ENCODE data around the gene PLEKHG4. TPM values are rescaled to one million over a fixed set of nuclear protein-coding genes. Genes with fewer than 3 reads are reported as not detected.

Gene PLEKHG4
- total and polyA plus RNA-seq, 9 of the 15 experiments (the other 6 are each of a cell fraction or from before 2014, with no cell fraction given) = 3.7 to 36.8 (median 17.9) TPM

DNA sequence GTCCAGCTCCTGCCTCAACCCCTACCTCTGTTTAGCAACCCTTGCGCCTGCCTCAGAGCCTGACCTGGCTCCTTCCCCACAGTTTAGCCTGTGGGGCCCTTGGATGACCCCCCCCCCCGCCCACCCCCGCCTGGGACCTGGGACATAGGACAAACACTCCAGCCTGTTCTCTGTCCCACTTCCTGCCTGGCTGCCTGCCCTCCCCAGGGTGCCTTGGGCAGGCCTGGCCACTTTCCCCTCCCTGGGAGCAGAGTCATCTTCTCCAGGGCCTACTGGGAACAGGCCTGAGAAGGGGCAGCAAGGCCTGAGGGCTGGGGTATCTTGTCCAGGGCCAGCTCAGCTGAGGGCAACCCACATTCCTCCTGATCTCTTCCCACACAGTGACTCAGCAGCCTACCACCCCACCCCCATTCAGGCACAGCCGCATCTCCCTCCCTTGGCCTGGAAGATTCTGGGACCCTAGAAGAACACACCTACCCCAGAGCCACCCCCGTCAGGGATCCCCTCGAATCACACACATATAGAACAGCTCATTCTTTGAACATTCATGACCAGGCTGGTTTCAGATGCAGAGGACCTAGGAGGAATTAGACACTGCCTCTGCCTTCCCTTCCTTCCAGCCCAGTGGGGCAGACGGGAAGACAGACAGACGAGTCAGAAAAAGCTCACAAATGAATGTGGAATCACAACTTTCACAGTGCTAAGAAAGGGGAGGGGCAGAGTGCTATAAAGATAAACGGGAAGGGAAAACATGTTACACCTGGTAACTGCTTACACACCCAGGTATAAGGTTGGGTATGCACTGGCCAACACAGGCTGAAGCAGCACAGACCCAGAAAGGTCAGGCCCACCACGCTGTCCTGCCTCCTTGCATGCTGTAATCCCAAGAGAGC is 38.1 kb upstream of the PLEKHG4 start (continued):
- TF ChIP-seq, protein P1, sequence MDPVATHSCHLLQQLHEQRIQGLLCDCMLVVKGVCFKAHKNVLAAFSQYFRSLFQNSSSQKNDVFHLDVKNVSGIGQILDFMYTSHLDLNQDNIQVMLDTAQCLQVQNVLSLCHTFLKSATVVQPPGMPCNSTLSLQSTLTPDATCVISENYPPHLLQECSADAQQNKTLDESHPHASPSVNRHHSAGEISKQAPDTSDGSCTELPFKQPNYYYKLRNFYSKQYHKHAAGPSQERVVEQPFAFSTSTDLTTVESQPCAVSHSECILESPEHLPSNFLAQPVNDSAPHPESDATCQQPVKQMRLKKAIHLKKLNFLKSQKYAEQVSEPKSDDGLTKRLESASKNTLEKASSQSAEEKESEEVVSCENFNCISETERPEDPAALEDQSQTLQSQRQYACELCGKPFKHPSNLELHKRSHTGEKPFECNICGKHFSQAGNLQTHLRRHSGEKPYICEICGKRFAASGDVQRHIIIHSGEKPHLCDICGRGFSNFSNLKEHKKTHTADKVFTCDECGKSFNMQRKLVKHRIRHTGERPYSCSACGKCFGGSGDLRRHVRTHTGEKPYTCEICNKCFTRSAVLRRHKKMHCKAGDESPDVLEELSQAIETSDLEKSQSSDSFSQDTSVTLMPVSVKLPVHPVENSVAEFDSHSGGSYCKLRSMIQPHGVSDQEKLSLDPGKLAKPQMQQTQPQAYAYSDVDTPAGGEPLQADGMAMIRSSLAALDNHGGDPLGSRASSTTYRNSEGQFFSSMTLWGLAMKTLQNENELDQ (CRISPR knock-in tag; IDR thresholded peaks at IDR 0.05; ENCODE audit: borderline replicate concordance) = no peak
- TF ChIP-seq, protein P2, sequence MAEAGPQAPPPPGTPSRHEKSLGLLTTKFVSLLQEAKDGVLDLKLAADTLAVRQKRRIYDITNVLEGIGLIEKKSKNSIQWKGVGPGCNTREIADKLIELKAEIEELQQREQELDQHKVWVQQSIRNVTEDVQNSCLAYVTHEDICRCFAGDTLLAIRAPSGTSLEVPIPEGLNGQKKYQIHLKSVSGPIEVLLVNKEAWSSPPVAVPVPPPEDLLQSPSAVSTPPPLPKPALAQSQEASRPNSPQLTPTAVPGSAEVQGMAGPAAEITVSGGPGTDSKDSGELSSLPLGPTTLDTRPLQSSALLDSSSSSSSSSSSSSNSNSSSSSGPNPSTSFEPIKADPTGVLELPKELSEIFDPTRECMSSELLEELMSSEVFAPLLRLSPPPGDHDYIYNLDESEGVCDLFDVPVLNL (CRISPR knock-in tag; IDR thresholded peaks at IDR 0.05; ENCODE audit: low read depth) = no peak
- TF ChIP-seq HDAC3 (IDR thresholded peaks at IDR 0.05; ENCODE audit: borderline replicate concordance, partially characterized antibody) = no peak
- TF ChIP-seq, protein P3, sequence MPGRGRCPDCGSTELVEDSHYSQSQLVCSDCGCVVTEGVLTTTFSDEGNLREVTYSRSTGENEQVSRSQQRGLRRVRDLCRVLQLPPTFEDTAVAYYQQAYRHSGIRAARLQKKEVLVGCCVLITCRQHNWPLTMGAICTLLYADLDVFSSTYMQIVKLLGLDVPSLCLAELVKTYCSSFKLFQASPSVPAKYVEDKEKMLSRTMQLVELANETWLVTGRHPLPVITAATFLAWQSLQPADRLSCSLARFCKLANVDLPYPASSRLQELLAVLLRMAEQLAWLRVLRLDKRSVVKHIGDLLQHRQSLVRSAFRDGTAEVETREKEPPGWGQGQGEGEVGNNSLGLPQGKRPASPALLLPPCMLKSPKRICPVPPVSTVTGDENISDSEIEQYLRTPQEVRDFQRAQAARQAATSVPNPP (IDR thresholded peaks at IDR 0.05; ENCODE audit: borderline replicate concordance, insufficient read depth, insufficient read length) = no peak
- TF ChIP-seq NFATC3 (IDR thresholded peaks at IDR 0.05) = no peak
- no peak for TF ChIP-seq E2F3 (CRISPR knock-in tag; IDR thresholded peaks at IDR 0.05)
- TF ChIP-seq, protein P4, sequence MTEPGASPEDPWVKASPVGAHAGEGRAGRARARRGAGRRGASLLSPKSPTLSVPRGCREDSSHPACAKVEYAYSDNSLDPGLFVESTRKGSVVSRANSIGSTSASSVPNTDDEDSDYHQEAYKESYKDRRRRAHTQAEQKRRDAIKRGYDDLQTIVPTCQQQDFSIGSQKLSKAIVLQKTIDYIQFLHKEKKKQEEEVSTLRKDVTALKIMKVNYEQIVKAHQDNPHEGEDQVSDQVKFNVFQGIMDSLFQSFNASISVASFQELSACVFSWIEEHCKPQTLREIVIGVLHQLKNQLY (CRISPR knock-in tag; conservative IDR thresholded peaks at IDR 0.05) = no peak
- no peak for TF ChIP-seq ZNF217 (CRISPR knock-in tag; IDR thresholded peaks at IDR 0.05)
- no peak for TF ChIP-seq ZNF586 (CRISPR knock-in tag; conservative IDR thresholded peaks at IDR 0.05)
- TF ChIP-seq, protein P5, sequence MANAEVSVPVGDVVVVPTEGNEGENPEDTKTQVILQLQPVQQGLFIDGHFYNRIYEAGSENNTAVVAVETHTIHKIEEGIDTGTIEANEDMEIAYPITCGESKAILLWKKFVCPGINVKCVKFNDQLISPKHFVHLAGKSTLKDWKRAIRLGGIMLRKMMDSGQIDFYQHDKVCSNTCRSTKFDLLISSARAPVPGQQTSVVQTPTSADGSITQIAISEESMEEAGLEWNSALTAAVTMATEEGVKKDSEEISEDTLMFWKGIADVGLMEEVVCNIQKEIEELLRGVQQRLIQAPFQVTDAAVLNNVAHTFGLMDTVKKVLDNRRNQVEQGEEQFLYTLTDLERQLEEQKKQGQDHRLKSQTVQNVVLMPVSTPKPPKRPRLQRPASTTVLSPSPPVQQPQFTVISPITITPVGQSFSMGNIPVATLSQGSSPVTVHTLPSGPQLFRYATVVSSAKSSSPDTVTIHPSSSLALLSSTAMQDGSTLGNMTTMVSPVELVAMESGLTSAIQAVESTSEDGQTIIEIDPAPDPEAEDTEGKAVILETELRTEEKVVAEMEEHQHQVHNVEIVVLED (CRISPR knock-in tag; IDR thresholded peaks at IDR 0.05) = no peak
- TF ChIP-seq, protein P6, sequence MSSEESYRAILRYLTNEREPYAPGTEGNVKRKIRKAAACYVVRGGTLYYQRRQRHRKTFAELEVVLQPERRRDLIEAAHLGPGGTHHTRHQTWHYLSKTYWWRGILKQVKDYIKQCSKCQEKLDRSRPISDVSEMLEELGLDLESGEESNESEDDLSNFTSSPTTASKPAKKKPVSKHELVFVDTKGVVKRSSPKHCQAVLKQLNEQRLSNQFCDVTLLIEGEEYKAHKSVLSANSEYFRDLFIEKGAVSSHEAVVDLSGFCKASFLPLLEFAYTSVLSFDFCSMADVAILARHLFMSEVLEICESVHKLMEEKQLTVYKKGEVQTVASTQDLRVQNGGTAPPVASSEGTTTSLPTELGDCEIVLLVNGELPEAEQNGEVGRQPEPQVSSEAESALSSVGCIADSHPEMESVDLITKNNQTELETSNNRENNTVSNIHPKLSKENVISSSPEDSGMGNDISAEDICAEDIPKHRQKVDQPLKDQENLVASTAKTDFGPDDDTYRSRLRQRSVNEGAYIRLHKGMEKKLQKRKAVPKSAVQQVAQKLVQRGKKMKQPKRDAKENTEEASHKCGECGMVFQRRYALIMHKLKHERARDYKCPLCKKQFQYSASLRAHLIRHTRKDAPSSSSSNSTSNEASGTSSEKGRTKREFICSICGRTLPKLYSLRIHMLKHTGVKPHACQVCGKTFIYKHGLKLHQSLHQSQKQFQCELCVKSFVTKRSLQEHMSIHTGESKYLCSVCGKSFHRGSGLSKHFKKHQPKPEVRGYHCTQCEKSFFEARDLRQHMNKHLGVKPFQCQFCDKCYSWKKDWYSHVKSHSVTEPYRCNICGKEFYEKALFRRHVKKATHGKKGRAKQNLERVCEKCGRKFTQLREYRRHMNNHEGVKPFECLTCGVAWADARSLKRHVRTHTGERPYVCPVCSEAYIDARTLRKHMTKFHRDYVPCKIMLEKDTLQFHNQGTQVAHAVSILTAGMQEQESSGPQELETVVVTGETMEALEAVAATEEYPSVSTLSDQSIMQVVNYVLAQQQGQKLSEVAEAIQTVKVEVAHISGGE (CRISPR knock-in tag; IDR thresholded peaks at IDR 0.05) = peak in 1 of 3 experiments; percentile 27; a peak in 1 of 6 replicates
